Retinal pigment epithelial cell (primary cell): Measurements from ENCODE around the gene RAE1.

ENCODE experiments used
- DNase-seq: peaks from one replicate; pipeline ENCODE4 v3.0.0-alpha.2; 2010; ENCODE audit warnings: low read depth
- H3K4me3 ChIP-seq: 2 replicates; pipeline ENCODE4 v1.5.1; 2011; ENCODE audit warnings: mild to moderate bottlenecking, low read length, control low read depth, moderate library complexity
- CTCF ChIP-seq: conservative IDR thresholded peaks from 2 replicates; pipeline ENCODE4 v1.5.1; 2011; ENCODE audit warnings: low read depth, low read length, control low read depth, inconsistent platforms

Gene RAE1

GRCh38 chr20:57411406-57412283, 60.6 kb downstream of the RAE1 start:
- no peak overlapping the region for H3K4me3 ChIP-seq
- DNase-seq, result no peak
- no peak for TF ChIP-seq CTCF

GRCh38 chr20:57412347-57413029, 61.4 kb downstream of the RAE1 start:
- H3K4me3 ChIP-seq, result no peak overlapping the region
- DNase-seq, result no peak
- TF ChIP-seq CTCF, result no peak

GRCh38 chr20:57413986-57414385, 62.9 kb downstream of the RAE1 start:
- DNase-seq, result no peak
- TF ChIP-seq CTCF, result no peak
- H3K4me3 ChIP-seq, result no peak overlapping the region

GRCh38 chr20:57414867-57415592, 64.0 kb downstream of the RAE1 start:
- DNase-seq, result no peak
- TF ChIP-seq CTCF, result no peak
- H3K4me3 ChIP-seq, result no peak overlapping the region

- no peak for DNase-seq
- no peak overlapping the region for H3K4me3 ChIP-seq
- TF ChIP-seq CTCF, result no peak
These were observed 64.7 kb downstream of the RAE1 start for GRCh38 chr20:57415771-57416170.

- no peak for DNase-seq
- no peak overlapping the region for H3K4me3 ChIP-seq
- TF ChIP-seq CTCF, result no peak
These were observed 65.4 kb downstream of the RAE1 start for GRCh38 chr20:57416296-57417022.
